Suprapubic skin (tissue), 3 donors: Measurements from ENCODE around the gene MED13L.

Experiments used
- CTCF ChIP-seq, 2 donors: fragments of 200-600 bp in 1 of 2; fragments of 450-650 bp in 1 of 2; sonication (generic) in 1 of 2; IDR thresholded peaks; one replicate each; pipeline ENCODE4 v1.5.1; 2016 to 2019; ENCODE audit warnings: antibody characterized with exemption in 2 of 2, mild to moderate bottlenecking in 1 of 2, moderate library complexity in 1 of 2
- POLR2A ChIP-seq, 2 donors: fragments of 450-650 bp; IDR thresholded peaks; one replicate each; pipeline ENCODE4 v1.6.1; 2017; ENCODE audit warnings: antibody characterized with exemption in 2 of 2, mild to moderate bottlenecking in 2 of 2, moderate library complexity in 2 of 2

DNA sequence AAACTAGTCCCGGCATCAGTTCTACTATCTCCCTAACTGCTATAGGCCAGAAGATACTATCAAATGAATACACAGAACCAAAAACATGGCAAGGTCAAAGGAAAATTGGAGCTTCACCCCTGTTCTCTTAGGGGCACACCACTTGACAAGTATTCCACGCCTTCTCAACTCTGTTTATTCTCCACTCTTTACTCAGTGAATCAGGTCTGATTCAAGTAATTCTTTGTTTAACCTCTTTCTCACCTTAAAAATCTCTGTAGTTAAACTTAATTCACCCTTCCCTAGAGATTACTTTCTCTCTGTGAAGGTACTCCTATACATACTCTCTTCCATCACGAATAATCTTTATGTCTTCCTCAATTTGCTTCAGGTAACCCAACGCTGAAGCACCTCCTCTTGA is 248.9 kb downstream of the MED13L start:
- TF ChIP-seq CTCF (IDR thresholded peaks at IDR 0.05) (no peak), POLR2A (IDR thresholded peaks at IDR 0.05) (no peak)
